Subcutaneous abdominal adipose tissue (tissue), 5 donors: ENCODE data around the gene CRYAA.
"Not testable (repeated sequence)": the region's sequence is repeated elsewhere in the genome, so short reads cannot be mapped to it uniquely, and the experiment has no call there.

ENCODE experiments used
- H3K27ac ChIP-seq: one replicate; pipeline ENCODE4 v1.7.0; 2013; ENCODE audit warnings: low read depth, mild to moderate bottlenecking, inconsistent platforms, low read length, moderate library complexity
- H3K27me3 ChIP-seq, 5 donors: one replicate each; pipeline ENCODE4 v1.7.0; 2013; ENCODE audit warnings: low read length in 5 of 5, inconsistent platforms in 1 of 5; ENCODE audit not compliant: control insufficient read depth in 5 of 5, insufficient read depth in 4 of 5
- H3K36me3 ChIP-seq, 5 donors: one replicate each; pipeline ENCODE4 v1.7.0; 2013; ENCODE audit warnings: low read length in 5 of 5; ENCODE audit not compliant: control insufficient read depth in 5 of 5, insufficient read depth in 5 of 5
- H3K4me1 ChIP-seq, 5 donors: one replicate each; pipeline ENCODE4 v1.7.0; 2013; ENCODE audit warnings: low read length in 5 of 5, mild to moderate bottlenecking in 3 of 5, moderate library complexity in 1 of 5; ENCODE audit not compliant: control insufficient read depth in 5 of 5, insufficient read depth in 5 of 5
- H3K4me3 ChIP-seq, 5 donors: one replicate each; pipeline ENCODE4 v1.7.0; 2013; ENCODE audit warnings: low read length in 5 of 5, low read depth in 1 of 5
- H3K9ac ChIP-seq, 5 donors: one replicate each; pipeline ENCODE4 v1.7.0; 2013; ENCODE audit warnings: low read length in 5 of 5, mild to moderate bottlenecking in 4 of 5, moderate library complexity in 3 of 5
- H3K9me3 ChIP-seq, 5 donors: one replicate each; pipeline ENCODE4 v1.7.0; 2013; ENCODE audit warnings: low read length in 5 of 5; ENCODE audit not compliant: control insufficient read depth in 5 of 5
- donor health status: healthy.
- donor health status: healthy.
- donor health status: healthy.
- donor health status: healthy.
- donor health status: healthy.

CRYAA gene

DNA sequence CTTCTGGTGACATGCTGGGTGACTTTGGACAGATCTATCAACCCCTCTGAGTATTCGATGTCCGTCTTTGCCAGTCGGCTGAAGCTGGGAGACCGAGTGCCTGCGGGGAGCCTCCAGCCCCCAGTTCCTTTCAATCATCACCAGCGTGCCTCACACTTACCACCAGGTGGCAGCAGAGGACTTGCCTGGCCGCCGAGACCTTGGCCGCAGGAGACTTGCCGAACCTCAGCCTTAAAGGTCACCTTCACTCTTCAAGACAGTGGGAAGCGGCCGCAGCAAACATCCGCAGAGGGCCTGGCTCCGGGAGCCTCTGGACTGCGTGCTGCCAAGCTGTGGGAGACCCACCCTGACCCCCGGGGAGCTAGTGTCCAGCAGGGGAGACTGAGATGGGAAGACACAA, 7.8 kb downstream of the CRYAA start:
- not testable (repeated sequence) for H3K9me3 ChIP-seq, H3K27ac ChIP-seq, H3K4me3 ChIP-seq, H3K36me3 ChIP-seq, H3K9ac ChIP-seq, H3K4me1 ChIP-seq, H3K27me3 ChIP-seq

DNA sequence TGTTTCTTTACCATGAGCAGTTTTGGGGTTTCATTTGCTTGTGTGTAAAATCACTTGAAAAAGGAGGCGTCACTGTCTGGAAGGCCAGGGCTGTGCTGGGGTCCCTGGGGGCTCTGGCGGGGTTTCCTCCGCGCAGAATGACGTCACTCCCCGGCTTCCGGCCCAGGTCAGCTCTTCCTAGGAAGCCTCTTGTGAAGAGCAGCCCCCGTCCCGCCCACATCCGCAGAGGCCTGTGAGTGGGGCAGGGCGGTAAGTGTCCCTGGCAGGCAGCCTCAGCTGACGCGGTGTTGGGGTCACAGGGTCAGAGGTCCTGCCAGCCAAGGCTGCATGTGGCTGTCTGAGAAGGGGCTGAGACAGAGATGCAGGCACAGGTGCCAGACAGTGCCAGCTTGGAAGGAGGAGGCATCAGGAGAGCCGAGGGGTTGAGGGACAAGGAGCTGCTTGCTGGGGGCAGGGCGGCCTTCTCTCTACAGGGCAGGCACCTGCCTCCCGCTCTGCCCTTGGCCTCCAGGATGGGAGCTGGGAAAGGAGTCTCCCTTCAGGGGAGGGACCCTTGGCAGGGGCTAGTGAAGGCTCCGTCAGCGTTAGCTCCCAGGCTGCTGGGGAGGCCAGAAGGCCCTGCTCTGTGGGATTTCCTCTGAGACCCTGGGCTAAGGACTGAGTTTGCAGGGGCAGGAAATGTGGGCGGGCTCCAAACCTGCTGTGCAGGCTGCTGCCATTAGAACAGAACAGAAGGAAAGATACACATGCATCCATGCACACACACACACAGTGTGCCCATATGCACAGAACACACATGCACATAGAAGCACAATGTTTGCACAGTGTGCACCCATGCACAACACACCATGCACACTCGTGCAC, 8.5 kb downstream of the CRYAA start:
- not testable (repeated sequence) for H3K27ac ChIP-seq, H3K9ac ChIP-seq, H3K4me1 ChIP-seq, H3K4me3 ChIP-seq, H3K27me3 ChIP-seq, H3K36me3 ChIP-seq, H3K9me3 ChIP-seq

DNA sequence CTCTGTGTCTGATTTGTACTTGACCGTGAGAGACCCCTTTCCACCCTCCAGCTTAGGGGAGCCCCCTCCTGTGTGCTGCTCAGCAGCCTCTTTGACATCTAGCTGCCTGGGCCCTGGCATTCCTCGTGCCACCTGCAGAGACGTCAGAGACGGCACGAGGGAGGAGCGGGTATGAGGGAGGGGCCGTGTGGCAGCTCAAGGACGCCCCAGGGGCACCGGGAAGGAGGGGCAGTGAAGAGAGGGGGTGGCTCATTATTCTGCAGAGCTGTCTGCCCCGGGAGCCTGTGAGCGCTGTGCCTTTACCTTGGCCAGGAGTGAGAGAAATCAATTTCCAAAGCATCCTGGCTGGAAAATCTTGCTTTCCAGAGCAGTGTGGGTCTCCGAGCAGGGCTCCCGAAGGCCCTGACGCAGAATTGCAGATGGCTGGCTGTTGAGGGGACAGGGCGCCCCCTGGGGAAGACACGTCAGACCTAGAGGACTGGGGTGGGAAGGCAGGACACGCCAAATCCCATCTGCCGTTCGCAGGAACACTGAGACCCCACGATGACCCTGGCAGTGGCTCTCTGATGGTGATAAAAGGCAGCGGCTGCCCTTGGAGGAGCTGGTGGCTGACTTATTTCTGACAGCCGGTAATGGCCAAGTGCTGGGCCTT, 9.5 kb downstream of the CRYAA start:
- H3K9me3 ChIP-seq, H3K4me1 ChIP-seq, H3K9ac ChIP-seq, H3K4me3 ChIP-seq, H3K36me3 ChIP-seq, H3K27me3 ChIP-seq, H3K27ac ChIP-seq: not testable (repeated sequence)

DNA sequence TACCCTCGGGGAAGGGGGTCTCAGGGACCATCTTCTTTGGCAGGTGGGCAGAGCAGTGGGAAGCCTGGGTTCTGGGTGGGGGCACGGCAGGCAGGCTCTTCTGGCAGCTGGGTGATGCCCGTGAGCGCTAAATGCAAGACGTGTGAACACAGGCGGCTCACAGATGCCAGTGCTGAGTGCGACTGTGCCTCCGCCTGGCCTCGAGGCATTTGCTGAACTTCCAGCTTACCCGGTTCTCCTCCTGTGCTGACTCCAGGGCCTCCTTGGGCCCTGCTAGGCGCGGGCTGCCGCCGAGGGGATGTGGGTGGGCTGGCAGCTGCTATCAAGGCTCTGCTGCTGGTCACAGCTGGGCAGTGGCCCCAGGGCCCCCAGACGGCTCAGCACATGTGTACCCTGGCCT, 12.2 kb downstream of the CRYAA start:
- H3K27ac ChIP-seq, H3K36me3 ChIP-seq, H3K9ac ChIP-seq, H3K9me3 ChIP-seq, H3K27me3 ChIP-seq, H3K4me1 ChIP-seq, H3K4me3 ChIP-seq: not testable (repeated sequence)

DNA sequence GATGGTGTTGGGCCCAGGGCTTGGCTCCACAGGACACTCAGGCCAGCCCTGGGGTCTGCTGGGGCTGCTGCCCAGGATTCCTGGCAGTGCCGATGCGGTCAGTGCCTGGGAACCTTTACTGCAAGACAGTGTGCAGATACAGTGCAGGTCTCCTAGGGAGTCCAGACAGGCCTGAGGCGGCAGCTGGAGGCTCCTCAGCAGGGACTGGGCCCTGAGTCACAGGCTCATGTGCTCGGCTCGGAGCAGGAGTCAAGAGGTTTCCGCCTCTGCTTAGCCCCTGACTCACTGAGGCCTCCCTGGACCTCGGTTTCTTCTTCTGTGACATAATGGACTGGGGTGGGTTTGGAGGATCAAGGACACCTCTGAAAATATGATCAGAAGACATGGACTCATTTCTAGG, 18.5 kb downstream of the CRYAA start:
- not testable (repeated sequence) for H3K9me3 ChIP-seq

DNA sequence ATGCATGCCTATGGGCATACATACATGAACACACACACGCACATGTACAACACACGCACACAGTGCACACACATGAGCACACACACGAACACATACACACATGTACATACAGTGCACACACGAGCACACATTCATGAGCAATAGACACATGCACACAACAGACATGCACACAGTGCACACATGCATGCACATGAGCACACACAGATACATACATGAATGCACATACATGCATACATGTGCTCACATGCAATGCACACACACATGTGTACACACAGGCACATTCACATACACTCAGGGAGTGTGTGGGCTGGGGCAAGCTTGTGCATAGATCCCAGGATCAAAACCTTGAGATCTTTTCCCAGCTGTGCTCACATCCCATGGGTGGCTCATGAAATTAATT, 18.9 kb downstream of the CRYAA start:
- H3K27me3 ChIP-seq, result peaks cover 0 to 8% (median 6%) of the 10 kb centered on the region in 5 donors
- H3K9ac ChIP-seq, result no peak overlapping the region
- H3K4me1 ChIP-seq, result peaks cover 0 to 10% (median 6%) of the 10 kb centered on the region in 5 donors
- H3K27ac ChIP-seq, result no peak overlapping the region
- no peaks in the 10 kb centered on the region for H3K9me3 ChIP-seq
- H3K4me3 ChIP-seq, result no peak overlapping the region
- H3K36me3 ChIP-seq, result no peaks in the 10 kb centered on the region

More for the DNA sequence above, 18.5 kb downstream of the CRYAA start:
- H3K9ac ChIP-seq, H3K27ac ChIP-seq, H3K4me3 ChIP-seq, H3K36me3 ChIP-seq, H3K27me3 ChIP-seq: not testable (repeated sequence)
- H3K4me1 ChIP-seq, result peaks cover 0 to 10% (median 6%) of the 10 kb centered on the region in 5 donors

DNA sequence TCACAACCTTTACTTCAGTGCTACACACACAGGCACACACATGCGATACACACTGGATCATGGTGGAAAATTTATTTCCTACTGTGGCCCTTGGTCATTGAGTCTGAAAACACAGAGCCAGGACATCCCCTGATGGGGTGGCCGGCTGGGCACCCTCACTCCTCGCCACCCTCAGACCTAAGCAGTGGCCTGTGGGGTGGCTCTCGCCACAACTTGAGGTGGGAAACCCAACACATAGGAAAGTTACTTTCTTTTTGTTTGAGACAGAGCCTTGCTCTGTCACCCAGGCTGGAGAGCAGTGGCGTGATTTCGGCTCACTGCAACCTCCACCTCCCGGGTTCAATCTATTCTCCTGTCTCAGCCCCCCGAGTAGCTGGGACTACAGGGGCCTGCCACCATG, 19.4 kb downstream of the CRYAA start:
- H3K4me3 ChIP-seq, result no peak overlapping the region
- H3K36me3 ChIP-seq, result no peaks in the 10 kb centered on the region
- peaks cover 0 to 10% (median 7%) of the 10 kb centered on the region in 5 donors for H3K27me3 ChIP-seq
- H3K9me3 ChIP-seq, result no peaks in the 10 kb centered on the region
- H3K27ac ChIP-seq, result no peak overlapping the region
- no peak overlapping the region for H3K9ac ChIP-seq
- H3K4me1 ChIP-seq, result peaks cover 0 to 10% (median 6%) of the 10 kb centered on the region in 5 donors

DNA sequence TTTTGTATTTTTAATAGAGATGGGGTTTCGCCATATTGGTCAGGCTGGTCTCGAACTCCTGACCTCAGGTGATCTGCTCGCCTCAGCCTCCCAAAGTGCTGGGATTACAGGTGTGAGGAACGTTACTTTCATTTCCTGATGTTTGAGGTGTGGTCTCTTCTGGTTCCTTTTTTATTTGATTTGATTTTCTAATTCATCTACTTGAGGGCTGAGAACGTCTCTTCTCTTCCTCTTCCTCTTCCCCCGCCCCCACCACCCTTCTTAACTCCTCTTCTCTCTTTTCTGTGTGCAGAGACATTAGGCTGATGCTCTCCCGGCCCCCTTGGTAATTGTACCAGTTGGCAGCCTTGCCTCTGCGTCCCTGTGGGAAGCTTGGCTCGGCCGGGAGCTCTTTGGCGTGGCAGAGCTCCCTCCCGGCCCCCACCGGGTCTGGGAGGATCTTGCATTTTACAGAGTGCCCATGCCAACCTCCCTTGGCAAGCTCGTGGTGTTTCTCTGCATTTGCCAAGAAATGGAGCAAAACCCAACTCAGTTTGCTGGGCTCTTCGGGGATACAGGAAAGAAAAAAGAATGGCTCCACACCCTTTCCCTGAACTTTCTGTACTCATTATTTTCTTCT, 19.9 kb downstream of the CRYAA start:
- H3K4me1 ChIP-seq, result peaks cover 0 to 14% (median 10%) of the 10 kb centered on the region in 5 donors
- H3K36me3 ChIP-seq, result no peaks in the 10 kb centered on the region
- H3K9me3 ChIP-seq, result no peaks in the 10 kb centered on the region
- no peak overlapping the region for H3K9ac ChIP-seq
- H3K4me3 ChIP-seq, result no peak overlapping the region
- no peak overlapping the region for H3K27ac ChIP-seq
- peaks cover 0 to 15% (median 7%) of the 10 kb centered on the region in 5 donors for H3K27me3 ChIP-seq

DNA sequence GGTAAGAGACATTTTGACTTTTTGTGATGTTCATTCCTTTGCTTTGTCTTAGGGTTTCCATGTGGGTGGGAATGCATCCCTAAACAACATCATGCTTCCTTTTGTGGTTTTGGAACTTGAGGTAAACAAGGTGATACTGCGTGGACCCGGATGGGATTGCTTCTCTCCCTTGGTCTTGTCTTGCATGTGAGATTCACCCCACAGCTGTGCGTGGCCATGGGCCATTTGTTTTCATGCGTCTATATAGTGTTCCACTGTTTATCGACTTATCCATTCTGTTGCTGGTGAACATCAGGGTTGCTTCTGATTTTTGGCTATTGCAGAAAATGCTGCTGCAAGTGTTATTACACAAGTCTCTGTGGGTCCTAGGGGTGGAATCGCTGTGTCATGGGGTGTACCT, 21.1 kb downstream of the CRYAA start:
- H3K27ac ChIP-seq, result no peak overlapping the region
- no peak overlapping the region for H3K9ac ChIP-seq
- no peaks in the 10 kb centered on the region for H3K9me3 ChIP-seq
- no peaks in the 10 kb centered on the region for H3K36me3 ChIP-seq
- no peak overlapping the region for H3K4me3 ChIP-seq
- H3K27me3 ChIP-seq, result peaks cover 0 to 27% (median 10%) of the 10 kb centered on the region in 5 donors
- peaks cover 1 to 25% (median 21%) of the 10 kb centered on the region in 5 donors for H3K4me1 ChIP-seq

DNA sequence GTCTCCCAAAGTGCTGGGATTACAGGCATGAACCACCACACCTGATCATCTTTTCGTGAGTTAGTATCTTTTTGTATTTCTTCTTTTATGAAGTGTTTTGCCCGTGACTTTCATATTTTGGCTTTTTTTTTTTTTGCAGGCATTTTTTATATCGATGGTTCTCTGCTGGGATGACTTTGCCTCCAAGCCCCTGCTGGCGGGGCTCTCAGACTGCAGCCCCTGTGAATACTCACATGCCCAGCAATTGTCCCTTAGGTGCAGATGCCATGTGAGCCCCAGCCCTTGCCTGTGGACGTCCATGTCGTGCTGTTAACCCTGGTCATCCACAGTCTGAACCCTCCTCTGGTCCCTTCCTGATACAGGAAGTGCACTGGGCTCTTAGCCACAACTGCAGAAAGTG, 21.7 kb downstream of the CRYAA start:
- H3K36me3 ChIP-seq, result no peaks in the 10 kb centered on the region
- no peak overlapping the region for H3K27ac ChIP-seq
- H3K4me3 ChIP-seq, result no peak overlapping the region
- H3K4me1 ChIP-seq, result peaks cover 1 to 31% (median 28%) of the 10 kb centered on the region in 5 donors
- H3K27me3 ChIP-seq, result peaks cover 0 to 33% (median 14%) of the 10 kb centered on the region in 5 donors
- H3K9ac ChIP-seq, result no peak overlapping the region
- no peaks in the 10 kb centered on the region for H3K9me3 ChIP-seq
